HepG2 (cell line): ENCODE results near the gene RNF13.

Experiments
- FOXP1 ChIP-seq, 2 experiments: fragments of 450-650 bp in 1 of 2; IDR thresholded peaks; 2 replicates each; pipeline ENCODE4 v1.6.1; 2017 to 2018; ENCODE audit warnings: antibody characterized with exemption in 1 of 2
- JUN ChIP-seq: sonication (generic); formaldehyde crosslinking; IDR thresholded peaks from 2 replicates; pipeline ENCODE4 v1.4.0; 2020; ENCODE audit warnings: mild to moderate bottlenecking, missing genetic modification reagents
- ZNF431 ChIP-seq: sonication (generic); formaldehyde crosslinking; IDR thresholded peaks from 2 replicates; pipeline ENCODE4 v1.9.0; 2022; ENCODE audit warnings: missing genetic modification reagents, low read depth, mild to moderate bottlenecking, borderline replicate concordance
- TF ChIP-seq, protein P1 (sequence below): sonication (generic); formaldehyde crosslinking; IDR thresholded peaks from 2 replicates; pipeline ENCODE4 v1.5.0; 2020; ENCODE audit warnings: mild to moderate bottlenecking, missing genetic modification reagents, moderate library complexity
- TF ChIP-seq, protein P2 (sequence below): sonication (generic); formaldehyde crosslinking; IDR thresholded peaks from 2 replicates; pipeline ENCODE4 v1.8.1; 2022; ENCODE audit warnings: low read depth, mild to moderate bottlenecking, missing genetic modification reagents

DNA sequence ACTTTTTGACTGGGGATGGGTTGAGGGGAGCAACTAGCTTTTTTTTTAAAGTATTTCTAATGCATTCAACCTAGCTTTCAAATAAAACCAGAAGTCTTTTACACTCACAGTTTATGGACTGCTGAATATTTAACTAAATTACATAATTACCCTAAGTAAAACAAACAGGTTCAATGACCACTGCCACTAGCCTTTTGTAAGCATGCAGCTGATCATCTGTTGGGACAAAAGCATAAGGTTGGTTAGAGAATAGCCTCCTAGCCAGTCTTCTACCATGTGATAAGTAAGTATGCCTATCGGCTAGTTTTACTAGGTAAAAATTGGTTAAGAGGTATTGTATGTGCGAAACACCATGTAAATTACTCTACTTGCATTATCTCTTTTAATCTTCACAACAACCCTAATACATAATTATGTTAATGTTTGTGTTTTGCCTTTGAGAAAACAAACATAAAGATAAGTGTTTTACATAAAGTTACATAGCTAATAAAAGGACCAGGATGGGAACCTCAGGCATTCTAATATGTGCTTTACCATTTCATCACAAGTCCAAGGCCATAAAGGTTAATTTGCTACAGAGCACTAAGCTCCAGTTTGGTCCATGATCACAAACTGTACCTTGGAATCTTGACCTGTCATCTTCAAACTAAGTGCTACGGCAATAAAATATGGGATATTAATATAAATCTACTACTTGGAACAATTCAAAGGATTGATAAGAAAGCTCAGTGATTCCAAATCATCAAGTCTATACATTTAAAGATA is 144.5 kb downstream of the RNF13 start:
- TF ChIP-seq ZNF431 (CRISPR knock-in tag) (no peak), JUN (CRISPR knock-in tag) (no peak), FOXP1 (IDR thresholded peaks at IDR 0.05) (no peak), FOXP1 (CRISPR knock-in tag; IDR thresholded peaks at IDR 0.05) (no peak)
- TF ChIP-seq, protein P1, sequence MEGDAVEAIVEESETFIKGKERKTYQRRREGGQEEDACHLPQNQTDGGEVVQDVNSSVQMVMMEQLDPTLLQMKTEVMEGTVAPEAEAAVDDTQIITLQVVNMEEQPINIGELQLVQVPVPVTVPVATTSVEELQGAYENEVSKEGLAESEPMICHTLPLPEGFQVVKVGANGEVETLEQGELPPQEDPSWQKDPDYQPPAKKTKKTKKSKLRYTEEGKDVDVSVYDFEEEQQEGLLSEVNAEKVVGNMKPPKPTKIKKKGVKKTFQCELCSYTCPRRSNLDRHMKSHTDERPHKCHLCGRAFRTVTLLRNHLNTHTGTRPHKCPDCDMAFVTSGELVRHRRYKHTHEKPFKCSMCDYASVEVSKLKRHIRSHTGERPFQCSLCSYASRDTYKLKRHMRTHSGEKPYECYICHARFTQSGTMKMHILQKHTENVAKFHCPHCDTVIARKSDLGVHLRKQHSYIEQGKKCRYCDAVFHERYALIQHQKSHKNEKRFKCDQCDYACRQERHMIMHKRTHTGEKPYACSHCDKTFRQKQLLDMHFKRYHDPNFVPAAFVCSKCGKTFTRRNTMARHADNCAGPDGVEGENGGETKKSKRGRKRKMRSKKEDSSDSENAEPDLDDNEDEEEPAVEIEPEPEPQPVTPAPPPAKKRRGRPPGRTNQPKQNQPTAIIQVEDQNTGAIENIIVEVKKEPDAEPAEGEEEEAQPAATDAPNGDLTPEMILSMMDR (CRISPR knock-in tag) = no peak
- TF ChIP-seq, protein P2, sequence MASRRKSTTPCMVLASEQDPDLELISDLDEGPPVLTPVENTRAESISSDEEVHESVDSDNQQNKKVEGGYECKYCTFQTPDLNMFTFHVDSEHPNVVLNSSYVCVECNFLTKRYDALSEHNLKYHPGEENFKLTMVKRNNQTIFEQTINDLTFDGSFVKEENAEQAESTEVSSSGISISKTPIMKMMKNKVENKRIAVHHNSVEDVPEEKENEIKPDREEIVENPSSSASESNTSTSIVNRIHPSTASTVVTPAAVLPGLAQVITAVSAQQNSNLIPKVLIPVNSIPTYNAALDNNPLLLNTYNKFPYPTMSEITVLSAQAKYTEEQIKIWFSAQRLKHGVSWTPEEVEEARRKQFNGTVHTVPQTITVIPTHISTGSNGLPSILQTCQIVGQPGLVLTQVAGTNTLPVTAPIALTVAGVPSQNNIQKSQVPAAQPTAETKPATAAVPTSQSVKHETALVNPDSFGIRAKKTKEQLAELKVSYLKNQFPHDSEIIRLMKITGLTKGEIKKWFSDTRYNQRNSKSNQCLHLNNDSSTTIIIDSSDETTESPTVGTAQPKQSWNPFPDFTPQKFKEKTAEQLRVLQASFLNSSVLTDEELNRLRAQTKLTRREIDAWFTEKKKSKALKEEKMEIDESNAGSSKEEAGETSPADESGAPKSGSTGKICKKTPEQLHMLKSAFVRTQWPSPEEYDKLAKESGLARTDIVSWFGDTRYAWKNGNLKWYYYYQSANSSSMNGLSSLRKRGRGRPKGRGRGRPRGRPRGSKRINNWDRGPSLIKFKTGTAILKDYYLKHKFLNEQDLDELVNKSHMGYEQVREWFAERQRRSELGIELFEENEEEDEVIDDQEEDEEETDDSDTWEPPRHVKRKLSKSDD (CRISPR knock-in tag) = no peak
